GDM1 (cell line): ENCODE data around the gene FOCAD.
"Not testable (repeated sequence)": the region's sequence is repeated elsewhere in the genome, so short reads cannot be mapped to it uniquely, and the experiment has no call there.

Source experiments
- DNase-seq: peaks from one replicate; lab custom pipeline; 2025; lab: John Stamatoyannopoulos, UW

FOCAD gene

GRCh38 chr9:20684035-20684874, at the start of gene FOCAD:
Gene FOCAD (plus strand): TSS chr9:20684259. CDS start chr9:20715354, 31,095 bp downstream.
- DNase-seq: peak; percentile 93

- DNase-seq: no peak
Observed at GRCh38 chr9:20634895-20635294, 49.2 kb upstream of the FOCAD start.

- no peak for DNase-seq
Observed at GRCh38 chr9:20636888-20637440, 47.1 kb upstream of the FOCAD start.

GRCh38 chr9:20640331-20641187, 43.5 kb upstream of the FOCAD start:
- DNase-seq: no peak

- no peak for DNase-seq
Observed at GRCh38 chr9:20642045-20642444, 42.0 kb upstream of the FOCAD start.

GRCh38 chr9:20643660-20644059, 40.4 kb upstream of the FOCAD start:
- no peak for DNase-seq

- no peak for DNase-seq
Observed at GRCh38 chr9:20646656-20647055, 37.4 kb upstream of the FOCAD start.

- DNase-seq: no peak
Observed at GRCh38 chr9:20649381-20649780, 34.7 kb upstream of the FOCAD start.

GRCh38 chr9:20650313-20650712, 33.7 kb upstream of the FOCAD start:
- DNase-seq: no peak

- DNase-seq: no peak
Observed at GRCh38 chr9:20650750-20651299, 33.2 kb upstream of the FOCAD start.

GRCh38 chr9:20651939-20652338, 32.1 kb upstream of the FOCAD start:
- peak; percentile 13 for DNase-seq

GRCh38 chr9:20658246-20658667, 25.8 kb upstream of the FOCAD start:
- not testable (repeated sequence) for DNase-seq

- peak; percentile 21 for DNase-seq
Observed at GRCh38 chr9:20658677-20659473, 25.2 kb upstream of the FOCAD start.

- no peak for DNase-seq
Observed at GRCh38 chr9:20659474-20659967, 24.5 kb upstream of the FOCAD start.

- DNase-seq: no peak
Observed at GRCh38 chr9:20662156-20662555, 21.9 kb upstream of the FOCAD start.

- no peak for DNase-seq
Observed at GRCh38 chr9:20663133-20663532, 20.9 kb upstream of the FOCAD start.

- DNase-seq: no peak
Observed at GRCh38 chr9:20664501-20664900, 19.6 kb upstream of the FOCAD start.

GRCh38 chr9:20670395-20670794, 13.7 kb upstream of the FOCAD start:
- DNase-seq: no peak

- DNase-seq: no peak
Observed at GRCh38 chr9:20671635-20672034, 12.4 kb upstream of the FOCAD start.

- not testable (repeated sequence) for DNase-seq
Observed at GRCh38 chr9:20673537-20673936, 10.5 kb upstream of the FOCAD start.

GRCh38 chr9:20681467-20681866, 2.6 kb upstream of the FOCAD start:
- no peak for DNase-seq
